Endothelial cell (in vitro differentiated cells): Measurements from ENCODE around the gene COQ8A. TPM values are rescaled to one million over a fixed set of nuclear protein-coding genes. Genes with fewer than 3 reads are reported as not detected.

ENCODE experiments used
- DNase-seq: peaks from one replicate; pipeline ENCODE4 v3.0.0; 2021; ENCODE audit warnings: low spot score
- H3K27ac Mint-ChIP-seq: one replicate; pipeline ENCODE4 v1.8.0; 2021; ENCODE audit warnings: mixed read lengths, inconsistent platforms; ENCODE audit not compliant: unreplicated experiment
- H3K27me3 Mint-ChIP-seq: one replicate; pipeline ENCODE4 v1.8.0; 2021; ENCODE audit warnings: mild to moderate bottlenecking, moderate library complexity, mixed read lengths, inconsistent platforms; ENCODE audit not compliant: unreplicated experiment
- H3K36me3 Mint-ChIP-seq: one replicate; pipeline ENCODE4 v1.8.0; 2021; ENCODE audit warnings: mild to moderate bottlenecking, low read depth, mixed read lengths, inconsistent platforms; ENCODE audit not compliant: unreplicated experiment
- H3K4me1 Mint-ChIP-seq: one replicate; pipeline ENCODE4 v1.8.0; 2021; ENCODE audit warnings: mild to moderate bottlenecking, mixed read lengths, inconsistent platforms; ENCODE audit not compliant: unreplicated experiment
- H3K4me3 Mint-ChIP-seq: one replicate; pipeline ENCODE4 v1.8.0; 2021; ENCODE audit warnings: mild to moderate bottlenecking, mixed read lengths, inconsistent platforms; ENCODE audit not compliant: unreplicated experiment
- H3K9me3 Mint-ChIP-seq: one replicate; pipeline ENCODE4 v1.8.0; 2021; ENCODE audit warnings: mixed read lengths, inconsistent platforms; ENCODE audit not compliant: unreplicated experiment
- total RNA-seq: library from RNA; stranded (reverse); fragmentation: NEBNext Ultra II Directional; extraction: Animal tissue kit (Norgen Biotek cat#: 25700); gene quantifications from one replicate; pipeline ENCODE4 v1.2.1, GENCODE V29; 2021; ENCODE audit not compliant: unreplicated experiment
- TF ChIP-seq, protein P1 (sequence below): fragments of 200-600 bp; sonication (generic); IDR thresholded peaks from one replicate; pipeline ENCODE4 v1.5.0; 2021; ENCODE audit warnings: antibody characterized with exemption; ENCODE audit not compliant: unreplicated experiment

Gene COQ8A
- total RNA-seq, 1 donor from 2014 or later = 22.7 TPM

DNA sequence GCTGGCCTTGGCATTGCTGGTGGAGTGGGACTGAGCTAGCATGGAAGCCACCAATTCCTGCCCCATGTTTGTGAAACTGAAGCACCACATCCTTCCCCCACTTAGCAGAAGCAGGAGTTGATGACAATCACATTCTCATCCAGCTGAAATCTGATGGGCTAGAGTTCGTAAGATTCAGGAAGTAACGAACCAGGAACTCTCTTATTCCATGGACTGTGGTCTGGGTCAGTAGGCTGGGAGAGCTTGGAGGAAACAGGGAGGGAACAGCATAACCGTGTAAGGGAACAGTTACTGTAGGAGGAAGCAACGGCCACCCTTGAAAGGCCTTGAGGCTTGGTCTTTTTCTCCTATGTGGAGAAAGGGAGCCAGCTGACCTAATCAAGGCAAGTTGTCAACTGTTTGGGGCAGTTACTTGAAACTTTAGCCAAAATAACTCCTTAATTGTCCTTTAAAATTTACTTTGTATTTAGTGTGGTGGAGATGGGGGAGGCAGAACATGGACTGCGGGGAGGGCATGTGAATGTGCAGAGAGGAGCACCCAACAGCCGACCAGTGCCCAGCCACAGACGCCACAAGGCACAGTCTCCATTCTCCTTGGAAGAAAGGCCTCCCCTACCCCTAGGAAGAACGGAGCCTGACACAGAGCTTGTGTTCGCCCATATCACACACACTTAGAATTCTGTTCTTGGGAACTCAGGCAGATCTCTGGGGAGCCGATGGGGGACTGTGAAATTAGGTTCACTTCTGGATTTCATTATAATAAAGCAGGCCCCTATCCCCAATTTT is 2.0 kb upstream of the COQ8A start:
- Mint-ChIP-seq H3K36me3 (peaks cover 3% of the 10 kb centered on the region), H3K27me3 (peaks cover 15% of the 10 kb centered on the region), H3K4me3 (no peak overlapping the region), H3K4me1 (peaks cover 27% of the 10 kb centered on the region), H3K9me3 (peaks cover 8% of the 10 kb centered on the region), H3K27ac (no peak overlapping the region)
- no peak for DNase-seq
- TF ChIP-seq, protein P1, sequence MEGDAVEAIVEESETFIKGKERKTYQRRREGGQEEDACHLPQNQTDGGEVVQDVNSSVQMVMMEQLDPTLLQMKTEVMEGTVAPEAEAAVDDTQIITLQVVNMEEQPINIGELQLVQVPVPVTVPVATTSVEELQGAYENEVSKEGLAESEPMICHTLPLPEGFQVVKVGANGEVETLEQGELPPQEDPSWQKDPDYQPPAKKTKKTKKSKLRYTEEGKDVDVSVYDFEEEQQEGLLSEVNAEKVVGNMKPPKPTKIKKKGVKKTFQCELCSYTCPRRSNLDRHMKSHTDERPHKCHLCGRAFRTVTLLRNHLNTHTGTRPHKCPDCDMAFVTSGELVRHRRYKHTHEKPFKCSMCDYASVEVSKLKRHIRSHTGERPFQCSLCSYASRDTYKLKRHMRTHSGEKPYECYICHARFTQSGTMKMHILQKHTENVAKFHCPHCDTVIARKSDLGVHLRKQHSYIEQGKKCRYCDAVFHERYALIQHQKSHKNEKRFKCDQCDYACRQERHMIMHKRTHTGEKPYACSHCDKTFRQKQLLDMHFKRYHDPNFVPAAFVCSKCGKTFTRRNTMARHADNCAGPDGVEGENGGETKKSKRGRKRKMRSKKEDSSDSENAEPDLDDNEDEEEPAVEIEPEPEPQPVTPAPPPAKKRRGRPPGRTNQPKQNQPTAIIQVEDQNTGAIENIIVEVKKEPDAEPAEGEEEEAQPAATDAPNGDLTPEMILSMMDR = no peak

DNA sequence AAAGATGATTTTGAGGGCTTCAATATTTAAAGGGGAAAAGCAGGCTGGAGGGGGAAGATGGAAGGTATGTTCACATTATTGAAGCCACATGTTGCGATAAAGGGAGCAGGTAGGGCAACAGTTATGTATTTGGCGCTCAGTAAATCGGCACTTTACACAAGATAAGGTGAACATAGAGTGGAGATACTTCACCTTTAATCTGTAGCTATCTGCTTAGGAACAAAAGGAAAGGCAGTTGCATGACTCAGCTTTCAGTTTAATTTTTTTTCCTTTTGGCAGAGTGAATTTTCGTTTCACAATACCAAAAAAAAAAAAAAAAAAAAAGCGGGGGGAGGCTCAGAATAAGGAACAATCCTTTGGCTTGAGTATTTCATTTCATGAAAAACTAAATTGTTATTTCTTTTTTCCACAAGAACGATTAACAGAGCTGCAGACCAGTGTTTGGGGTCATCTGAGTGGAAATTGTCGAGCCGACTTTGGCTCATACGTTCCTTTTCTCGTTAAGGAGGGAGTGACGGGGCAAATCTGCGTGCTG is 1.1 kb upstream of the COQ8A start:
- H3K27me3 Mint-ChIP-seq = peaks cover 16% of the 10 kb centered on the region
- DNase-seq = no peak
- H3K27ac Mint-ChIP-seq = peak overlapping the region; percentile 85
- H3K9me3 Mint-ChIP-seq = peaks cover 8% of the 10 kb centered on the region
- TF ChIP-seq, protein P1 = no peak
- H3K4me3 Mint-ChIP-seq = peak overlapping the region; percentile 88
- peaks cover 36% of the 10 kb centered on the region for H3K4me1 Mint-ChIP-seq
- H3K36me3 Mint-ChIP-seq = peaks cover 9% of the 10 kb centered on the region

DNA sequence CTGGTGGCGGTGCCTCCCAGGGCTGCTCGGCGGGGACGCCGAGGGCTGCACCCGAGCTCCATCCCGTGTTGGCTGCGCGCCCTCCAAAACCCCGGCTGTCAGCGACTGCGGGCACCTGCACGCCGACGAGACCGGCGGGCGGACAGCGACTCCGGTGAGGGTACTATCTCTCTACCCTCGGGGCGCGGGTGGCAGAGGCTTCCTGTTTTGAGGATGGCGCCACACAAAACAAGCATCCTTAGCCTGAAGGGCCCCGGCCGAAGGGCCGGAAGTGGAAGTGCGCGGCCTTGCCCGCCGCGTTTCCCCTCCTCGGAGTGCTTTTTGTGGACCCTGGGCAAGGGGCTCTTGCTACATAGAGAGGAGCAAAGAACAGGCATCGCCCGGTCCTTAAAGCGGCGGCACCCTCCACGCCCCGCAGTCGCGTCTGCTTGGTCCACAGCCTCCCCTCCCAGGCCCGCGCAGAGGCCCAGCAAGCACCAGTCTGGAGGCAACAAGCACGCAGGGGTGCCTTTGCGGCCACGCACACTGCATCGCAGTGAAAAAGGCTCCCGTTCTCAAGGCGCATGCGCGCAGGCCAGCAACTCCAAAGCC is 561 bp upstream of the COQ8A start:
- peak overlapping the region; percentile 85 for H3K27ac Mint-ChIP-seq

DNA sequence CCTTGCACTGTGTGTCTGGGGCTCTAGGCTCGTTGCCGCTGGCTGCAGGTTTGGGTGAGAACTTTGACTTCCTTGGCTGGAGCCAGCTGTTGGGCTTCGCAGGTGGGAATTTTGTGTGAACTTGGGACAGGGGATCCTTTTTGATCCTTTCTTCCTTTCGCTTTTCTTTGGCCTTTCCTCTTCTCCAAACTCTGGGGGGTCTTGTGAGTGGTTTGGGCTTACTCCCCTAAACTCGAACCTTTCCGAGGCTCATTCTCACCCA is 643 bp downstream of the COQ8A start:
- TF ChIP-seq, protein P1 = no peak
- Mint-ChIP-seq H3K4me1 (peaks cover 53% of the 10 kb centered on the region), H3K9me3 (no peaks in the 10 kb centered on the region), H3K36me3 (peaks cover 9% of the 10 kb centered on the region), H3K27me3 (peaks cover 20% of the 10 kb centered on the region), H3K27ac (no peak overlapping the region), H3K4me3 (peak overlapping the region; percentile 85)
- no peak for DNase-seq

More for the DNA sequence above, 561 bp upstream of the COQ8A start:
- peaks cover 8% of the 10 kb centered on the region for H3K9me3 Mint-ChIP-seq
- TF ChIP-seq, protein P1 = no peak
- H3K4me1 Mint-ChIP-seq = peaks cover 41% of the 10 kb centered on the region
- peaks cover 9% of the 10 kb centered on the region for H3K36me3 Mint-ChIP-seq
- H3K4me3 Mint-ChIP-seq = peak overlapping the region; percentile 88
- peaks cover 20% of the 10 kb centered on the region for H3K27me3 Mint-ChIP-seq
- peak; percentile 56 for DNase-seq

DNA sequence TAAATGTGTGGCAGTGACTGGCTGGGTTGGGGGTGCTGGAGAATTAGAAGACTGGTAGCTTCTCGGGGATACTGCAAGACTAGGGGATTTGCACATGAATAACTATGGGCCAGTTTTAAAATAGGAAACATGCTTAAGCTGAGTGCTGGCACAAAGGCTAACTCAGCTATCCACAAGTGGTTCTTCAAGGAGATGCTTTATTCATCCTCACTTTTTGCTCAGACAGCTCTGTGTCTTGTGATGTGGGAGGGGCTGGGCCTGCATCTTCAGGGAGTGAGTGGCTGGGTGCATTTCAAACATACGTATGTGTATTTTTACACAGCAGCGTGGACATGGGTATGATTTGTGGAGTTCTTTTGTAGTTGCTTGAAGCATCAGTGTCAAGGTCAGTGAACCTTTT is 2.3 kb downstream of the COQ8A start:
- Mint-ChIP-seq H3K27me3 (peaks cover 18% of the 10 kb centered on the region), H3K27ac (no peak overlapping the region), H3K9me3 (no peaks in the 10 kb centered on the region), H3K4me1 (peaks cover 68% of the 10 kb centered on the region), H3K4me3 (peak overlapping the region; percentile 57), H3K36me3 (peaks cover 11% of the 10 kb centered on the region)
- TF ChIP-seq, protein P1 = no peak
- DNase-seq = no peak
